NCI-H82 (cell line): Measurements from ENCODE around the gene RTL1.
A peak's percentile ranks its signal among the peaks of the same experiment; 100 is the strongest.

Experiments
- DNase-seq: peaks from one replicate; lab custom pipeline; 2025; lab: John Stamatoyannopoulos, UW

Gene RTL1

DNA sequence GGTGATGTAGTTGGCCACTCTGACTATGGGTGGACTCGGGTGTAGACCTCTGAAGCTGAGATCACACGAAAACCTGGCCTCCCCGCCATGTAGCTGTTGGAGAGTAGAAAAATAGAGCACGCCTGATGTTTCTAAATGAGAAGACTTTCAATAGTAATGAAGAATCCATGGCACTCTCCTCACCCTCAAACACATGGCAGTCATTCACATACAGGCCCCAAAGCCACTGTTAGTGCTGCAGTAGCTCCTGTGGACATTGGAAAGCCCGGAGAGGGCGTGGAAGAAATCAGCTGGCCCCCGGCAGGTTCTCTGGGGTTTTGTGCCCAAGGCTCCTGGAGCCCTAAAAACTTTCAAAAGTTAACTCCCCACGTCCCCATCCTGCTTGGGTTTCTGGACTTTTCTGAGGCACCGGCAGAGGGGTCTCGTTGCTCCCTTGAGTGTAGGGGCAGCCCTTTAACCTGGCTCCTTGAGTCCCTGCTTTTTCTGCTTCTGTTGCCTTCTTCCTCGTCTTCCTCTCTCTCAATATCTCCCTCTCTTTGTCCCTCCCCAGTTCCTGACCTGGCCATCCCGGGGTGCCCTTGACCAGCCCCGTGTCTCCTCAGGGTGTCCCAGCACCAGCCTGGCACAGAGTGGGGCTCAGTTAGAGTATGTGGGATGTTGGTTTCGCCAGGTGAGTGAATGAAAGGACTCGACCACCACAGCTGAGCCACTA, 69.3 kb downstream of the RTL1 start:
- DNase-seq = no peak

DNA sequence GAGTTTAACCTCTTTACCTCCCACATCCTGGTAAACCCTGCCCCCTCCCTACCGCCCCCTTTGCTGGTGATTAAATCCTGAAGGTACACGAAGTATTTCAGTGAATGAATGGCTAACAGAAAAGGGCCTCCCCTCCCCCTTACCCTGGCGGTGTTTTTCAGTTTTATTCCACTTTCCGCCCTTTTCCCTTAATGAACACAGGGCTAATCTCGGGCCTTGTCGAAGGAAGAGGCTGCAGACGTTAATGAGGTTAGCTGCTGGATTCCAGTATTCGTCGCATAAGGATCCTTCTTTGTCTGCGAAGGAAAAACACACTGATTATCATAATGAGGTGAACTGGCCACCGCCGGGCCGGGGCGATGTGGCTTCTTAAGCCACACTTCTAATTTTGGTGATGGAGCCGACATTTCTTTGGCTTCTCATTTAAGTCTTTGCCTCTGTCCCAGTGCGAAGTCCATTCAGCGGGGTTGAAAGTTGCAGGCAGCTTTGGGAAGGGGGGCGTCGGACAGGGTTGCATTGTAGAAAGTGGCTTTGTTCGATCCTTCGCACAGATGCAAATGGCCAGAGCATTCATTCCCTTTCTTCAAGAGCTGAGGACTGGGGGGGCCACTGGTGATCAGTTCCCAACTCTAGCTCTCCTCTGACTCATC, 71.1 kb downstream of the RTL1 start:
- DNase-seq = peak; percentile 43

DNA sequence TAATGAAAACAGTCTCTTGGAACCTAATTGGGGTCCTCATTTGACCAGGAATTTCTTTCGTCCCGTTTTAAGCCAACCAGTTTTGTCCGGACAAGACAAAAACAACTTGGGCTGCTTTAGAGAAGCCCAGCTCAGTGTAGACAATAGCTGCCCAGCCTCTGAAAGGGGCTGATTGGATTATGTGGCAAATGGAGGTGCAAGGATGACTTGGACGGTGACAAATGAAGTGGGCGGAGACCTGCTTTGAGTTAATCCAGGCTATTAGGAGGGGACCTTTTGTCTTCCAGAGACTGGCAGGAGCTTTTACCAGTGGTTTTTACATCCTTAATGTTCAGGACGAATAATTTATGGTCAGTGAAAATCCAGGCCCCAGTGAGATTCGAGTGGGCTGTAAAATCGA, 72.8 kb downstream of the RTL1 start:
- peak; percentile 96 for DNase-seq
